Activated T-cell treated with anti-CD3 and anti-CD28 coated beads, Interleukin-2, amount 50 U/mL, for 48 hours (primary cell): Measurements from ENCODE around the gene CD200.
"Not testable (repeated sequence)": the region's sequence is repeated elsewhere in the genome, so short reads cannot be mapped to it uniquely, and the experiment has no call there.

Experiments used
- DNase-seq, 2 experiments: peaks; one replicate each; pipeline ENCODE4 v3.0.0-alpha.2; 2020

Gene CD200

DNA sequence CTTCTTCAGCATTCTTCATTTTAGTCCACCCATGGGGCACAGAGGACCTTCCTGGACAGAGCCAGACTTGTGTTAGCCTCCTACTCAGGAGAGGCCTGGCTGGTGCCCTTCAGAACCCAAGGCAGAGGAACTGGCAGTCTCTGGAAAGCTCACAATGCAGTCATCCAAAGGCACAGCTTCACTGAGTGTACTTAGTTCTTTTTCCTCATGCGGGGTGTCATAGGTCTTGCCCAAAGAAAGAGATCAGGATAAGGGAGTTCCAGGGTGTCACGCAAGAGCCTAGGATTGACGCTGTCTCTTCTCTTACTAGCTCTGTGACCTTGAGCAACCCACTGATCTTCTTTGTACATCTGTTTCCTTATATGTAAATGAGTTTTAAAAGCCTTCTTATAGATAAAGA lies 58.7 kb downstream of the CD200 start:
- no peak for DNase-seq

DNA sequence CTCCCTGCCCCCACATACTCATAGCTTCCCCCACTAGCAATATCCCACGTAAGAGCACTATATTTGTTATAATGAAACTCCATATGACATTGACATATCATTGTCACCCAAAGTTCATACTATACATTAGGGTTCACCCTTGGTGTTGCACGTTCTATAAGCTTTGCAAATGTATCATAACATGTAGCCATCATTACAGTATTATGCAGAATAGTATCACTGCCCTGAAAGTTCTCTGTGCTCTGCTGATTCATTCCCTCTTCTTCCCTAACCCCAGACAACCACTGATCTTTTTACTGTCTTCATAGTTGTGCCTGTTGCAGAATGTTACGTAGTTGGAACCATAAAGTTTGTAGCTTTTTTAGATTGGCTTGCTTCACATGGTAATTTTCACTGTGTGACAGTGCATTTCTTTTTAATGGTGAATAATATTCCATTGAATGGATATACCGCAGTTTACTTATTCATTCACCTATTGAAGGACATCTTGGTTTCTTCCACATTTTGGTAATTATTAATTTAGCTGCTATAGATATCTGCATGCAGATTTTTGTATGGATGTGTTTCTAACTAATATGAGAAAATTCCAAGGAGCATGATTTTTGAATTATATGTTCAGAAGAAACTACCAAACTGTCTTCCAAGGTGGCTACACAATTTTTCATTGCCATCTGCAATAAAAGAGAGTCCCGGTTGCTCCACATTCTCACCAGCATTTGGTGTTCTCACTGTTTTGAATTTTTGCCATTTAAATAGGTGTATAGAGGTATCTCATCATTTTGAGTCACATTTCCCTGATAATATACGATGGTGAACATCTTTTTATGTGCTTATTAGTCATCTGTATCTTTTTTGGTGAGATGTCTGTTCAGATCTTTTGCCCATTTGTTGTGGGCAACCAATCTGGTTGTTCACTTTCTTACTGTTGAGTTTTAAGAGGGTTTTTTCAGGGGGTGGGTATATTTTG lies 59.7 kb downstream of the CD200 start:
- no peak for DNase-seq

- DNase-seq, result no peak
Observed at GRCh38 chr3:112393360-112393728, 60.4 kb downstream of the CD200 start.

GRCh38 chr3:112394003-112394640 lies 61.2 kb downstream of the CD200 start:
- no peak for DNase-seq

- DNase-seq, result no peak
Observed at GRCh38 chr3:112395181-112395895, 62.4 kb downstream of the CD200 start.

GRCh38 chr3:112395896-112396290 lies 62.9 kb downstream of the CD200 start:
- DNase-seq, result no peak

- DNase-seq, result no peak
Observed at GRCh38 chr3:112397556-112397955, 64.6 kb downstream of the CD200 start.

GRCh38 chr3:112399064-112399463 lies 66.1 kb downstream of the CD200 start:
- DNase-seq, result no peak

DNA sequence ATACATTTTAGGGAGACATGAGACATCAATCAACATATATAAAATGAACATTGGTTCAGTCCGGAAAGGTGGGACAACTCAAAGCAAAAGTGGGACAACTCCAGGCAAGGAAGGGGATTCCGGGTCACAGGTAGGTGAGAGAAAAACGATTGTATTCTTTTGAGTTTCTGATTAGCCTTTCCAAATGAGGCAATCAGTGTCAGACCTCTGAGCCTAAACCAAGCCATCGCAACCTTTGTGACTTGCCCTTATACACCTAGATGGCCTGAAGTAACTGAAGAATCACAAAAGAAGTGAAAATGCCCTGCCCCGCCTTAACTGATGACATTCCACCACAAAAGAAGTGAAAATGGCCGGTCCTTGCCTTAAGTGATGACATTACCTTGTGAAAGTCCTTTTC lies 66.6 kb downstream of the CD200 start:
- DNase-seq, result not testable (repeated sequence)

DNA sequence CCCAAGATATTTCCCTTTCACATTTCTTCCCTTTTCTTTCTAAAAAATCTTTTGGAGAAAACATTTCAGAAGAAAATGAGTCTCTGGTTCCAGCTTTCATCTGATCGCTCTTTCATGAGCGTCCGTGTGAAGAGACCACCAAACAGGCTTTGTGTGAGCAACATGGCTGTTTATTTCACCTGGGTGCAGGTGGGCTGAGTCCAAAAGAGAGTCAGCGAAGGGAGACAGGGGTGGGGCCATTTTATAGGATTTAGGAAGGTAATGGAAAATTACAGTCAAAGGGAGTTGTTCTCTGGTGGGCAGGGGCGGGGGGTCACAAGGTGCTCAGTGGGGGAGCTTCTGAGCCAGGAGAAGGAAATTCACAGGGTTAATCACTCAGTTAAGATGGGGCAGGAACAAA lies 67.4 kb downstream of the CD200 start:
- DNase-seq, result not testable (repeated sequence)

- no peak for DNase-seq
Observed at GRCh38 chr3:112401617-112402016, 68.7 kb downstream of the CD200 start.

DNA sequence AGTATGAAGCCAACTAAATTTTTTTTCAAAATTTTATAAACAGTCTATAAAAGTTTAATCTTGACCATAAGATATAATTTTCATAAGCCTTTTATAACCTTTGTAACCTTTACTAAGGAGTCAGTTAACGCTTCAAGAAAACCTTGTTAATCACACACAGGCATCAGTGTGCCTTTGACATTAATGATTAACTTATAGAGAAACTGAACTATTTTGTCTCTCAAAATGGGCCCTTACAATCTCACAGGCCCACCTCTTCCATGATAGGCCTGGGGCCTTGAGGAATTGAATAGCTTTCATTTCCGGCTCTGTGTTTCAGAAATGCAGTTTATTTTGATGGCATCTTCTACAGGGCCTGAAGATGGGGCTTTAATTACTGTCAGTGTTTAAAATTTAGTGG lies 70.1 kb downstream of the CD200 start:
- DNase-seq, result no peak

DNA sequence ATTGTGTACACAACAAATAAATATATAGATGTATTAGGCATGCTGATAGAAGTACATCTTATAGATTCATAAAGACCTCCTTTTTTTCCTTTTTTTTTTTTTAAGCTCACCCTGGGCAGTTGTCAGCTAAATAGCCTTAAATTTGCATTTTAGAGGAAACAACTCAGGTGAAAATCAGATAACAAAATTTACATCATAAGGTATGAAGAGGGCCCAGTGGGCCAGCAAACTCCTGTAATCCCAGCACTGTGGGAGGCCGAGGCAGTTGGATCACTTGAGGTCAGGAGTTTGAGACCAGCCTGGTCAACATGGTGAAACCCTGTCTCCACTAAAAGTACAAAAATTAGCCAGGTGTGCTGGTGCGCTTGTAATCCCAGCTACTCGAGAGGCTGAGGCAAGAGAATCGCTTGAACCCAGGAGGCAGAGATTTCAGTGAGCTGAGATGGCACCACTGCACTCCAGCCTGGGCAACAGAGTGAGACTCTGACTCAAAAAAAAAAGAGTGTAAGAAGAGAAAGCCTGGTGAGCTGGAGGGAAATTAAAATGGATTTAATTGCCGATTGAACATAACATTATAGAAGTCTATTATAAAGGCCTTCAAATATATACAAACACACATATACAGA lies 72.1 kb downstream of the CD200 start:
- not testable (repeated sequence) for DNase-seq

- DNase-seq, result peak; percentile 35 to 54
Observed at GRCh38 chr3:112405845-112406244, 72.9 kb downstream of the CD200 start.

DNA sequence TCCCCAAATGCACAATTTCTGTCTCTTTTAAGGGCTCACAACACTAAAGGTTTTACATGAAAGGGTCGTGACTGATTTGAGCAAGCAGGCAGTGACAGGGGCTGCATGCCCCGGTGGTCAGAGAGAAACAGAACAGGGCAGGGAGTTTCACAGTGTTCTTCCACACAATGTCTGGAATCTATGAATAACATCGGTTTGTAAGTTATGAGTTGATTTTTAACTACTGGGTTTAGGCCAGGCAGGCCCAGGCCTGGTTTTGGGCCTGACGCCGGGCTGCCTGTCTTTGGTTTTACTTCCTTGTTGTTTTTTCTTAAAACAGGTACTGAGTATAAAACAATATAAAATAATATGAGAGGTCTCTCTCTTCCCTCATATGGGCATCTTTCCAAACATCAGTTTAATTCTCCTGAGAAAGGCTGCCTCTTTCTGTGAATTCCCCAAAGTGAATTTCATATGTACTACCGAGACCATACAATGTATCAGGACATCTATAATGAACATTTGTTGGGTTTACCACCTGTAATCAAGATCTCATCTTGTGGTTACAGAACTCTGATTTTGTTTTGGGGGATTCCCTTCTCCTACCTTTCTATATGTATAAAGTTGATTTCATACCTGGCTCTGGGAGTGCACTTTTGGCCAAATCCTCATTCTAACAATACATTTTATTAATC lies 74.4 kb downstream of the CD200 start:
- DNase-seq, result peak in 1 of 2 experiments; percentile 29

DNA sequence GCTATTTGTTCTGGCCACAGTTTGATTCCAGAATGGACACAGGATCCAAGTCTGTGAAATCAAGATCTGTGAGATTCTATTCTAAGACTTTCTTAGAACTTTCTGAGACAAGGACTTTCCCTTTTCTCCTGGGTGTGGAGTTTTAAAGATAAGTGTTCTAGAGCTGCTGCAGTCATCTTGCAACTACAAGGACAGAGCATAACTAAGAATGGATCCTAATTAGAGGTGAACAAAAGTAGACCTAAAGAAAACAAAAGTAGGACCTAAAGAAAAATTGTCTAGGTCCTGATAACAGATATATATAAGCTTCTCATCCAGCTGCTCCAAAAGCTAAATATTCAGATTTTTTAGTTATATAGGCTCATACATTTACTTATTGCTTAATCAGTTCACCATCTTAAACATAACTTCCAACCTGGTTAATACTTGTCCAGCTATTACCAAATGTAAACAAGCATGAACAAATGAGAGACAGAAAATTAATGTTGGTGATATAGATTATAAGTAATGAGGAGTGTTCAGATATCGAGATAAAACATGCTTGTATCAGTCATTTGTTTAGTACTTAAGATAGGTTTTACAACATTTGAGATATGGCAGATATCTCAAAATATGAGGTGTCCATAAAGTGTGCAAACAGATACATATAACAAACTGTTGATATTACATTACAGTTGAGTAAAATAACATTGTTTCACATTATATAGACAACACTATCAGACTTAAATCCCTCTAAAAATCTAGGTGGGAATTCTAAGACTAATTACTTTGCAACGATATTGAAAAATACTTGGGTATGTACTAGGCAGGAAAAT lies 75.1 kb downstream of the CD200 start:
- no peak for DNase-seq

DNA sequence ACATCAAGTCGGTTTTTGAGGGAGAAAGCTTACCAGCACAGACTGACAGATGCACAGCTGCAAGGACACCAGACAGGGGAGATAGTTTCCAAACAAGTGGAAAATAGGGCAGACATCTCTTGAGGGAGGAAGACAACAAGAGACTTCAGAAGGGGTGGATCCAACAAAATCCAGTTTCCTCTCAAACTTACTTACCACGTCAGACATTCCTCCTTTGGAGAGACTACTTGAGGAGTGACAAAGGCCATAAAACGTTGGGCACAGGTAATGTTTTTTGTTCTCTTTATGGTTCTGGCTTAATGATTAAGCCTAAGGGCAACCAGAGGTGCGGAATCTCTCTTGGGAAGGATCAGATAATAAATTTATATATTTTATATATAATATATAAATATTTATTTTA lies 76.1 kb downstream of the CD200 start:
- no peak for DNase-seq

GRCh38 chr3:112411425-112411824 lies 78.5 kb downstream of the CD200 start:
- no peak for DNase-seq
